Panc1 (cell line): ENCODE measurements around the gene BTBD9. TPM values are rescaled to one million over a fixed set of nuclear protein-coding genes. Genes with fewer than 3 reads are reported as not detected.

Experiments
- ATAC-seq: fragments of 200-7000 bp; cut with Tn5 transposase; 2 replicates; pipeline ENCODE4 v1.9.1; 2020; ENCODE audit warnings: mild to moderate bottlenecking, moderate library complexity
- BruUV-seq: library from RNA; stranded (reverse); fragments of 400-500 nt; replicated peaks from 2 replicates; lab custom pipeline; 2021; lab: Mats Ljungman, UMichigan
- CTCF ChIA-PET: fragments of 300-600 bp; sonication (Branson Sonifier 250); formaldehyde crosslinking; loops from one replicate; lab custom pipeline; 2022; ENCODE audit warnings: antibody characterized with exemption; lab: Charles Lee
- POLR2A ChIA-PET: fragments of 300-600 bp; sonication (Branson Sonifier 250); formaldehyde crosslinking; loops from one replicate; lab custom pipeline; 2022; ENCODE audit warnings: antibody characterized with exemption; lab: Charles Lee
- DNase-seq: peaks from one replicate; pipeline ENCODE4 v3.0.0-alpha.2; 2010; ENCODE audit warnings: low read depth, low spot score
- H3K27ac ChIP-seq: 2 replicates; pipeline ENCODE4 v1.5.1; 2011; ENCODE audit warnings: mild to moderate bottlenecking, low read length, inconsistent platforms
- H3K27me3 ChIP-seq: fragments of 200-500 bp; sonication (Bioruptor generic); 2 replicates; pipeline ENCODE4 v1.6.0; 2014; ENCODE audit warnings: low read length, inconsistent platforms; ENCODE audit not compliant: control insufficient read depth, insufficient read depth
- H3K36me3 ChIP-seq: fragments of 200-500 bp; sonication (Bioruptor generic); 2 replicates; pipeline ENCODE4 v1.5.1; 2014; ENCODE audit warnings: inconsistent platforms, mild to moderate bottlenecking, low read length, moderate library complexity; ENCODE audit not compliant: control insufficient read depth, insufficient read depth
- H3K4me1 ChIP-seq: 2 replicates; pipeline ENCODE4 v1.5.1; 2011; ENCODE audit warnings: inconsistent platforms, mild to moderate bottlenecking, low read length, moderate library complexity; ENCODE audit not compliant: control insufficient read depth, insufficient read depth
- H3K4me3 ChIP-seq, 2 experiments: 2 replicates each; pipeline ENCODE4 v1.5.1; 2011 to 2012; ENCODE audit warnings: low read depth in 2 of 2, low read length in 2 of 2, mild to moderate bottlenecking in 2 of 2, inconsistent platforms in 1 of 2, moderate library complexity in 1 of 2
- H3K9me3 ChIP-seq: fragments of 200-500 bp; sonication (Bioruptor generic); 2 replicates; pipeline ENCODE4 v1.5.1; 2014; ENCODE audit warnings: low read depth, mild to moderate bottlenecking, inconsistent platforms, low read length, moderate library complexity; ENCODE audit not compliant: control insufficient read depth, insufficient read depth
- POLR2AphosphoS5 ChIP-seq: IDR thresholded peaks from 2 replicates; pipeline ENCODE4 v1.6.1; 2012; ENCODE audit warnings: mild to moderate bottlenecking, low read depth, low read length, moderate library complexity
- SIN3A ChIP-seq: IDR thresholded peaks from 2 replicates; pipeline ENCODE4 v1.6.1; 2012; ENCODE audit warnings: low read depth, mild to moderate bottlenecking, low read length, moderate library complexity, borderline replicate concordance; ENCODE audit not compliant: insufficient read depth
- TCF7L2 ChIP-seq: IDR thresholded peaks from 2 replicates; pipeline ENCODE4 v1.6.1; 2011; ENCODE audit warnings: mild to moderate bottlenecking, low read depth, low read length, inconsistent platforms
- in situ Hi-C: cut with HindIII; loops from 2 replicates; pipeline ENCODE4 v1.10.0; 2016; ENCODE audit warnings: low sequenced_read_pairs, low pct_unique_long_range_greater_than_20kb
- intact Hi-C: fragments of 100-400 bp; cut with micrococcal nuclease; formaldehyde crosslinking; loops from one replicate; pipeline ENCODE4 v1.10.0; 2022; ENCODE audit not compliant: unreplicated experiment
- total RNA-seq: library from RNA; stranded (reverse); gene quantifications from one replicate; pipeline ENCODE4 v1.2.1, GENCODE V29; 2021; ENCODE audit not compliant: unreplicated experiment
- TF ChIP-seq, protein P1 (sequence below): fragments of 450-650 bp; IDR thresholded peaks from 2 replicates; pipeline ENCODE4 v1.5.1; 2017; ENCODE audit warnings: mild to moderate bottlenecking
- TF ChIP-seq, protein P2 (sequence below), 2 experiments: IDR thresholded peaks; 2 replicates each; pipeline ENCODE4 v1.6.1; 2011 to 2012; ENCODE audit warnings: low read depth in 2 of 2, control low read depth in 1 of 2, low read length in 1 of 2, mild to moderate bottlenecking in 1 of 2, moderate library complexity in 1 of 2; ENCODE audit not compliant: insufficient read depth in 1 of 2

BTBD9 gene
- total RNA-seq, 1 experiment from 2014 or later, result 12.8 TPM

DNA sequence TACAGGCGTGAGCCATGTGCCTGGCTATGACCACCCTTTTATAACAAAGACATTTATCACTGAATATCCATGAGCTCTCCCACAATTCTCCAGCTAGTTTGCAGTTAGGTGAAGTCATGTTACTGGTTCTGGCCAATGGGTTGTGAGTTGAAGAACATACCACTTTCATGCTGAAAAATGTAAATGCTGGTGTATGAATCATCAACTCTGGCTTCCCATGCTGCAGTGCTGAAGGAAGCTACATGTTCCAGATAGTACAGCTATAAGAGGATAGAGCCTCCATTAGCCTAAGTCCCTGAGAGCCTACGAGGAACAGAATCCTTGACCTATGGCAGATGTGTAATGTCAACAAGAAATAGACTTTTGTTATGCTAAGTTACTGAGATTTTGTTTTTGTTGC is 180.4 kb downstream of the BTBD9 start:
- no peak for DNase-seq
- Histone ChIP-seq H3K27ac (no peak overlapping the region), H3K4me1 (no peaks in the 10 kb centered on the region), H3K27me3 (no peaks in the 10 kb centered on the region), H3K36me3 (no peaks in the 10 kb centered on the region), H3K9me3 (no peaks in the 10 kb centered on the region), H3K4me3 (no peak overlapping the region)
- BruUV-seq, result no TSS peak
- no peak for ATAC-seq
- in situ Hi-C loops (no loop called here), intact Hi-C loops (no loop called here)
- POLR2A ChIA-PET, result no interaction called here
- no peak for TF ChIP-seq TCF7L2
- TF ChIP-seq, protein P1, sequence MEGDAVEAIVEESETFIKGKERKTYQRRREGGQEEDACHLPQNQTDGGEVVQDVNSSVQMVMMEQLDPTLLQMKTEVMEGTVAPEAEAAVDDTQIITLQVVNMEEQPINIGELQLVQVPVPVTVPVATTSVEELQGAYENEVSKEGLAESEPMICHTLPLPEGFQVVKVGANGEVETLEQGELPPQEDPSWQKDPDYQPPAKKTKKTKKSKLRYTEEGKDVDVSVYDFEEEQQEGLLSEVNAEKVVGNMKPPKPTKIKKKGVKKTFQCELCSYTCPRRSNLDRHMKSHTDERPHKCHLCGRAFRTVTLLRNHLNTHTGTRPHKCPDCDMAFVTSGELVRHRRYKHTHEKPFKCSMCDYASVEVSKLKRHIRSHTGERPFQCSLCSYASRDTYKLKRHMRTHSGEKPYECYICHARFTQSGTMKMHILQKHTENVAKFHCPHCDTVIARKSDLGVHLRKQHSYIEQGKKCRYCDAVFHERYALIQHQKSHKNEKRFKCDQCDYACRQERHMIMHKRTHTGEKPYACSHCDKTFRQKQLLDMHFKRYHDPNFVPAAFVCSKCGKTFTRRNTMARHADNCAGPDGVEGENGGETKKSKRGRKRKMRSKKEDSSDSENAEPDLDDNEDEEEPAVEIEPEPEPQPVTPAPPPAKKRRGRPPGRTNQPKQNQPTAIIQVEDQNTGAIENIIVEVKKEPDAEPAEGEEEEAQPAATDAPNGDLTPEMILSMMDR, result no peak
- no peak for TF ChIP-seq POLR2AphosphoS5
- no peak for TF ChIP-seq SIN3A
- TF ChIP-seq, protein P2, sequence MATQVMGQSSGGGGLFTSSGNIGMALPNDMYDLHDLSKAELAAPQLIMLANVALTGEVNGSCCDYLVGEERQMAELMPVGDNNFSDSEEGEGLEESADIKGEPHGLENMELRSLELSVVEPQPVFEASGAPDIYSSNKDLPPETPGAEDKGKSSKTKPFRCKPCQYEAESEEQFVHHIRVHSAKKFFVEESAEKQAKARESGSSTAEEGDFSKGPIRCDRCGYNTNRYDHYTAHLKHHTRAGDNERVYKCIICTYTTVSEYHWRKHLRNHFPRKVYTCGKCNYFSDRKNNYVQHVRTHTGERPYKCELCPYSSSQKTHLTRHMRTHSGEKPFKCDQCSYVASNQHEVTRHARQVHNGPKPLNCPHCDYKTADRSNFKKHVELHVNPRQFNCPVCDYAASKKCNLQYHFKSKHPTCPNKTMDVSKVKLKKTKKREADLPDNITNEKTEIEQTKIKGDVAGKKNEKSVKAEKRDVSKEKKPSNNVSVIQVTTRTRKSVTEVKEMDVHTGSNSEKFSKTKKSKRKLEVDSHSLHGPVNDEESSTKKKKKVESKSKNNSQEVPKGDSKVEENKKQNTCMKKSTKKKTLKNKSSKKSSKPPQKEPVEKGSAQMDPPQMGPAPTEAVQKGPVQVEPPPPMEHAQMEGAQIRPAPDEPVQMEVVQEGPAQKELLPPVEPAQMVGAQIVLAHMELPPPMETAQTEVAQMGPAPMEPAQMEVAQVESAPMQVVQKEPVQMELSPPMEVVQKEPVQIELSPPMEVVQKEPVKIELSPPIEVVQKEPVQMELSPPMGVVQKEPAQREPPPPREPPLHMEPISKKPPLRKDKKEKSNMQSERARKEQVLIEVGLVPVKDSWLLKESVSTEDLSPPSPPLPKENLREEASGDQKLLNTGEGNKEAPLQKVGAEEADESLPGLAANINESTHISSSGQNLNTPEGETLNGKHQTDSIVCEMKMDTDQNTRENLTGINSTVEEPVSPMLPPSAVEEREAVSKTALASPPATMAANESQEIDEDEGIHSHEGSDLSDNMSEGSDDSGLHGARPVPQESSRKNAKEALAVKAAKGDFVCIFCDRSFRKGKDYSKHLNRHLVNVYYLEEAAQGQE (IDR thresholded peaks at IDR 0.05; ENCODE audit: insufficient read depth in 1 of 2, low read depth in 2 of 2, low read length in 1 of 2), result no peak
- CTCF ChIA-PET, result interaction anchor here (0.6 kb wide), 1 partner anchor 714 kb away, joined by 3 read pairs; no protein-coding TSS in a partner anchor

DNA sequence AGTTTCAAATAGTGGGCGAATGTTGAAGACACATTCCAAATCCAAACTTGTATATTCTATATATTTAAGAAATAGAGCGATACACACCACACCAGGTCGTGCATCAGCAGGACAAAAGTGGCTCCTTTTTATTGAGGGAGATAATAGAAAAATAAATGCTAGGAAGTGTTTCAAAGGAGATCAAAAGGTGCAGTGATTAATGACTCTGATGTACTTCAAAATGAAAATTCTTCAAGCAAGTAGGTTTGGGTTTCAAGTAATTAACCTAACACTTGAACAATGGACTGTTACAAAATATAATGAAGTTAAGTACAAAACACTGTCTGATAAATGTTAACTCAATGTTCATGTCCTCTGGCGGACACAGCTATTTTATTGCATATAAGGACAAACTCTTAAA is 185.9 kb downstream of the BTBD9 start:
- Histone ChIP-seq H3K4me1 (0 out of 2 replicates have a peak, but pooled peaks cover 2% of the 10 kb centered on the region), H3K36me3 (no peaks in the 10 kb centered on the region), H3K27ac (no peak overlapping the region), H3K9me3 (no peaks in the 10 kb centered on the region), H3K4me3 (no peak overlapping the region), H3K27me3 (no peaks in the 10 kb centered on the region)
- ChIA-PET CTCF (no interaction called here), POLR2A (interaction anchor here (0.6 kb wide), 1 partner anchor 32 kb away, joined by 4 read pairs; no protein-coding TSS in a partner anchor)
- TF ChIP-seq, protein P1, result no peak
- TF ChIP-seq, protein P2 (IDR thresholded peaks at IDR 0.05; ENCODE audit: insufficient read depth in 1 of 2, low read depth in 2 of 2, low read length in 1 of 2), result no peak
- TF ChIP-seq SIN3A, result no peak
- TF ChIP-seq POLR2AphosphoS5, result no peak
- TF ChIP-seq TCF7L2, result no peak
- no TSS peak for BruUV-seq
- ATAC-seq (no peak), DNase-seq (no peak)
- in situ Hi-C loops, result no loop called here
- intact Hi-C loops, result no loop called here
